ENCODE data around the gene TMOD2.

Gene TMOD2

DNA sequence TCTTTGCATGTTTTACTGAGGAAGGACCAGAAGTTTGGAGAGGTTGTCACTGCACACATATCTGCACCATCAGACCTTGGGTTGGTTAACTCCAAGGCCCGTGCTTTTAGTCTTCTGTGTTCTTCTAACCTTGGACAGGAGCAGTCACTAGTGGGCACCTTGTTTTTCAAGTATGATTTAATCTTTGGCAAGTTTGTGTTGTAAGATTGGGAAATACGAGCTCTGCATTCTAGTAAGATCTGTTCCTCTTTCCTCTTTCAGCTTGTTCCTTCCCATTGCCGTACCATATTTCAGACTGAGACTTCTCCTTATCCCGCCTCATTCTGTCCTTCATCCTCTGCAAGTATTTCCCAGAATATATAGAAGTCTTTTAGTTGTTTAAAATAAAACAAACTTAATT, 5.1 kb downstream of the TMOD2 start:
- H3K4me3 ChIP-seq (ENCODE audit: low read depth, low read length) = no peak overlapping the region
- no peak for DNase-seq (ENCODE audit: low read depth, low spot score)
- TF ChIP-seq, protein P1, sequence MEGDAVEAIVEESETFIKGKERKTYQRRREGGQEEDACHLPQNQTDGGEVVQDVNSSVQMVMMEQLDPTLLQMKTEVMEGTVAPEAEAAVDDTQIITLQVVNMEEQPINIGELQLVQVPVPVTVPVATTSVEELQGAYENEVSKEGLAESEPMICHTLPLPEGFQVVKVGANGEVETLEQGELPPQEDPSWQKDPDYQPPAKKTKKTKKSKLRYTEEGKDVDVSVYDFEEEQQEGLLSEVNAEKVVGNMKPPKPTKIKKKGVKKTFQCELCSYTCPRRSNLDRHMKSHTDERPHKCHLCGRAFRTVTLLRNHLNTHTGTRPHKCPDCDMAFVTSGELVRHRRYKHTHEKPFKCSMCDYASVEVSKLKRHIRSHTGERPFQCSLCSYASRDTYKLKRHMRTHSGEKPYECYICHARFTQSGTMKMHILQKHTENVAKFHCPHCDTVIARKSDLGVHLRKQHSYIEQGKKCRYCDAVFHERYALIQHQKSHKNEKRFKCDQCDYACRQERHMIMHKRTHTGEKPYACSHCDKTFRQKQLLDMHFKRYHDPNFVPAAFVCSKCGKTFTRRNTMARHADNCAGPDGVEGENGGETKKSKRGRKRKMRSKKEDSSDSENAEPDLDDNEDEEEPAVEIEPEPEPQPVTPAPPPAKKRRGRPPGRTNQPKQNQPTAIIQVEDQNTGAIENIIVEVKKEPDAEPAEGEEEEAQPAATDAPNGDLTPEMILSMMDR (IDR thresholded peaks at IDR 0.05; ENCODE audit: low read depth, low read length) = no peak
- in situ Hi-C loops (cut with HindIII; ENCODE audit: low sequenced_read_pairs) = no loop called here

DNA sequence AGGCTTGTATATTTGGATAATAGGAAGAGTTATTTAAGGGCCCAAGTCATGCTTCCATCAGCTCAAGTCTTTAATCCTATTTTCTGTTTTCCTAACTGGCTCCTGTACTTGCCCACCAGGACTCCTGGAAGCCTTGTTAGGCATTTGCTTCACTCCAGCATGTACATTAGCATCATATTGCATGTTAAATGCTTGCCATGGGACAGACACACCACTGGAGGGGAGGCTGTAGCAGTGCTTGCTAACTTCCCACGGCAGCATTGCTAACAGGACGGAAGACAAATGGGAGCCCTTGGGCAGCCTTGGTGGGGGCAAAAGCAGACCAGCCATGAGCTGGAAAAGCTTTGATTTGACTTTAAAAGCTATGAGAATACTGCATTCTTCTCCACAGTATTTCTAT, 6.1 kb downstream of the TMOD2 start:
- TF ChIP-seq, protein P1 (IDR thresholded peaks at IDR 0.05; ENCODE audit: low read depth, low read length) = no peak
- DNase-seq (ENCODE audit: low read depth, low spot score) = no peak
- in situ Hi-C loops (cut with HindIII; ENCODE audit: low sequenced_read_pairs) = no loop called here
- no peak overlapping the region for H3K4me3 ChIP-seq (ENCODE audit: low read depth, low read length)

DNA sequence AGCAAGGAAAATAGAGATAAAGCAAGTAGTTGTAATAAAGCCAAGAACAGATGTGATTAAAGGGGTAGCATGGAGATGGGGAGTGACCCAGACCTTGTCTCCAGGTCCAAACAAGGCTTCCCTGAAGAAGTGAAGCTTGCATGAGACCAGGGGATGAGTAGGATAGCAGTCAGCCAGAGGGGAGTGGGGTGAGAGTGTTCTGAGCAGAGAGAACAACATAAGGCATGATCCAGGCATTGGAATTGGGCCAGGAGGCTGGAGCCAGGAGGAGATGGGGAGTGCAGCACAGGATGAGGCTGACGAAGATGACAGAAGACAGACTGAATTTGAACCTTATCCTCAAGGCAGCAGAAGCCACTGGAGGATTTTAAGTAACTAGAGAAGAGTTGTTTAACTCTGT, 7.2 kb downstream of the TMOD2 start:
- in situ Hi-C loops (cut with HindIII; ENCODE audit: low sequenced_read_pairs) = no loop called here
- no peak overlapping the region for H3K4me3 ChIP-seq (ENCODE audit: low read depth, low read length)
- TF ChIP-seq, protein P1 (IDR thresholded peaks at IDR 0.05; ENCODE audit: low read depth, low read length) = no peak
- DNase-seq (ENCODE audit: low read depth, low spot score) = peak; percentile 34

DNA sequence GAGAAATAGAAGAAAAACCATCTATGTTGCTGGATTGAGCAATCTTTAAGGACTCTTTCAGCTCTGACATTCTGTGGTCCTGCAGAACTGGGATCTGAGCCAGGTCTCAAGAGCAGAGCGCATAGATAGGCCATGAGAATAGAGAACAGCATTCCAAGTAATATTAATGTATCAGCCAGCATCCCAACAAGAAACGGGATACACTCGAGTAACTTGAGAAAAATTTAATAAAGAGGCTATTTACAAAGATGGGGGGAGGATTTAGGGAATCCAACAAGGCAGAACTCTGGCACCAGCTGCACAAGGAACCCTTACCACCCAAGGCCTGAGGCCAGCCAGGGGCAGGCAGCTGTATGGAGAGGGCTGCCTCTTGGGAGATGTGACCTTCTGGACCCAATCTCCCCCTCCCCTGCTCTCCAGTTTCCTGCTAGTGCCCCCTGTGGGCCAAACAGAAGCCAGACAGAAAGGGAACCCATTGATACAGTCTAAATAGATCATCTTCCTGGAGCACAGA, 8.2 kb downstream of the TMOD2 start:
- TF ChIP-seq, protein P1 (IDR thresholded peaks at IDR 0.05; ENCODE audit: low read depth, low read length) = peak; percentile 26
- H3K4me3 ChIP-seq (ENCODE audit: low read depth, low read length) = no peak overlapping the region
- in situ Hi-C loops (cut with HindIII; ENCODE audit: low sequenced_read_pairs) = no loop called here
- DNase-seq (ENCODE audit: low read depth, low spot score) = peak; percentile 83

DNA sequence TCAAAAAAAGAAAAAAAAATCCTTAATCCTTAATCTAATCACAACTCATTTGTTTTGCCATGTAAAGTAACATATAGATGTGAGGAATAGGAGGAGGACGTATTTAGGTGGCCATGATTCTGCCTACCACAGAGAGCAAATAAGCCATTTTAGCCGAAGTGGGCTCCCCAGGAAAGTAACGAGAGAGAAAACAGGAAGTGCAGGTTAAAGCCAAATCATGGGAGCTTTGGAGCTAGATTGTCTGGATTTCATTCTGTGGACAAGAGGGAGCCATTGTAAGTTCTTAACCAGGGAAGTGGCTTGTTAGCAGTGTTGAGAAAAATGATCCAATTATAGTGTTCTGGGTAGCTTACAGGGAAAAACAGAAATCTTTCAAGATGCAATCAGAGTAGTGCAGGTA, 9.4 kb downstream of the TMOD2 start:
- in situ Hi-C loops (cut with HindIII; ENCODE audit: low sequenced_read_pairs) = no loop called here
- no peak overlapping the region for H3K4me3 ChIP-seq (ENCODE audit: low read depth, low read length)
- TF ChIP-seq, protein P1 (IDR thresholded peaks at IDR 0.05; ENCODE audit: low read depth, low read length) = no peak
- DNase-seq (ENCODE audit: low read depth, low spot score) = no peak

DNA sequence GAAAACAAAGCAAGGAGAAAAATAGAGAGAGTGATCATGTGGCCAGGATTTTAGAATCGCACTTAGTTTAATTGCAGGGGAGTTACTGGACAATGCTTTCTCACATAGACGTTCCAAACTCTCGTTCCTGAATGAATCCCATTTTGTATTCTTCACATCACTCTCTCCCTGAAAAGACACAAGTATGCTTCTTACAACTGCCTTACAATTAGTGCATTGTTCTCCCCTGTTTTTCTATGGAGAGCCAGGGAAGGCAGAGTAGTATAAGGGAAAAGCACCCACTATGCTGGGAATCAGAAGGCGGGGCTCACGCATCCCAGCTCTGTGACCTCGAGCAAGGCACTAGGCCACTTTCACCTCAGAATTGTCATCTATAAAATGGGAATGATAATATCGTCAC, 14.4 kb downstream of the TMOD2 start:
- in situ Hi-C loops (cut with HindIII; ENCODE audit: low sequenced_read_pairs) = no loop called here
- no peak for DNase-seq (ENCODE audit: low read depth, low spot score)
- TF ChIP-seq, protein P1 (IDR thresholded peaks at IDR 0.05; ENCODE audit: low read depth, low read length) = no peak

DNA sequence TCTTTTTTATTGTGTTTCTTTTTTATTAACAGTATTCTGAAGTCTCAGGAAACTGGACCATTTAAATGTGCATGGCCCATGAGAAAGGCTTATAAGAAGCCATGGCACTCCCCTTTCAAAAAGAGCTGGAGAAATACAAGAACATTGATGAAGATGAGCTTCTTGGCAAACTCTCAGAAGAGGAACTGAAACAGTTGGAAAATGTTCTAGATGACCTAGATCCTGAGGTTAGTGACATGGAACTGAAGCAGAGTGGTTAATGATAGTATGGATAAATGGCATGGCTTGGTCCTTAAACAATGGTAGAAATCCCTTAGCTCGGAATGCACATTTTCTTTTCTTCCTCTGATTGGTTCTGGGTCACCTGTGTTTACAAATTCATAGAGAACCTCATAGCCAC, 14.9 kb downstream of the TMOD2 start:
- no peak for DNase-seq (ENCODE audit: low read depth, low spot score)
- in situ Hi-C loops (cut with HindIII; ENCODE audit: low sequenced_read_pairs) = no loop called here
- TF ChIP-seq, protein P1 (IDR thresholded peaks at IDR 0.05; ENCODE audit: low read depth, low read length) = no peak
- H3K4me3 ChIP-seq (ENCODE audit: low read depth, low read length) = no peak overlapping the region

More for the DNA sequence above, 14.4 kb downstream of the TMOD2 start:
- no peak overlapping the region for H3K4me3 ChIP-seq (ENCODE audit: low read depth, low read length)
